K562 treated with DMSO at 1 percent for 4 hours (cell line): ENCODE measurements around the gene GUCY2C. TPM values are rescaled to one million over a fixed set of nuclear protein-coding genes. Genes with fewer than 3 reads are reported as not detected.

ENCODE experiments used
- total RNA-seq: library from RNA; unstranded; fragments of 300-600 nt; gene quantifications from 2 replicates; pipeline ENCODE4 v1.2.3, GENCODE V29; 2022; ENCODE audit not compliant: insufficient read depth

Gene GUCY2C
- not detected in 2 replicates for total RNA-seq

DNA sequence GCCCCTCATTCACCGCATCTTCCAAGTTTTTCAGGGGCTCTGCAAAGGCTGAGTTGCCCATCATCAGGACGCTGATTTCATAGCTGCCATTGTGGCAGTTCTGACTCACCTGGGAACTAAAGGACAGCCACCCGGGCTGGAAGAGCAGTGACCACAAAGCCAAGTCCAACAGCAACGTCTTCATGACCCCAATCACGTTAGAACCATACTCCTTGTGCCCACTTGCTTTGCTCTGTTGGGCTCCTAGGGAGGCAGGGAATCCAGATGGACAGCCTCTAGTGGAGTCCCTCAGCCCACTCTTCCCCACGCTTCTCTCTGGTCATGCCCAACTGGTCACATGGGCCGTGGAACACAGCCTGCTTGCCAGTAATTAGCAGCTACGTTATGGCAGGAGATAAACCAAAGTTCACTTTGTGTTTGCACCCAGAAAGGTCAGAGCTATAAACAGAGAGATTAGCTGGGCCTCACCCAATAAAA, at the start of gene GUCY2C:
Gene GUCY2C, minus strand, starts transcription at position 335 of the 477 bp plus-strand sequence. Its CDS starts 151 bp downstream, at position 184.

DNA sequence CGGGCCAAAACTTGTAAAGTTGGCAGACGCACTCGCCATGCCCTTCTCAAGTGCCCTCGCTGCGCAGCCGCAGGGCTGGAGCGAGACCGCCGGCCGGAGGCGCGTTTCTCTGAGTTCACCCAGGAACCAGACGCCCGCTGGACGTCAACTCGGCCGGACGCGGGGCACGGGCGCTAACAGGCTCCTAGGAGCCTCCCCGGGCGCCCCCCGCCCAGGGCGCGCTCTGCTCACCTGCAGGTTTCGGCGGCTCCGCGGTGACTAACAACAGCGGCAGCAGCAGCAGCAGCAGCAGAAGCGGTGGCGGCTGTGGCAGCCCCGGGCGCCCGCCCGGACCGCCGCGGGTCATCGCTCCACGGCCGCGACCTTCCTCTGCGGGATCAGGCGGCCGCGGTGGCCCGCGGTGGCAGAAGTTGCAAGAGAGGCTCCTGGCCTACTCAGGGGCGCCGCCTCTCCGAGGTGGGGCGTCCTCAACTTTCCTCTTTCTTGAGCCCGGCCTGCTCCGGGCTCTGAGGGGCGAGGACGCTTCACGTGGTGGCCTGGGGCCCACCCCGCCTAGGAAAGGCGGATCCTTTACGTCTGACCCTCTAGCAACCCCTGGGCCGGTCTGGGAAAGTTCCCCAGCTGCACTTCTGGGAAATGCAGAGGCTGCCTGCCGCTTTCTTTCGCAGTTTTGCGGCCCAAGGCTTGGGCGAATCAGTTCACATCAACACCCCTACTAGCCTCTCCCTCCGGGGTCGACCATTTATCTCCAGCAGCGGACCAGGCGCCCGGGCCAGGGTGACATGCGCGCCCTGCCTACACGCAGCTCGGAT, 128.8 kb downstream of the GUCY2C start, which contains the start of gene PLBD1:
Gene PLBD1, minus strand, starts transcription at position 533 of the 812 bp plus-strand sequence. Its CDS starts 187 bp downstream, at position 346.

Other genes starting within 250 kb of the GUCY2C start
- 10.2 and 14.2 TPM in 2 replicates for gene PLBD1, start 128.7 kb downstream of the GUCY2C start, total RNA-seq
- 20.9 and 27.1 TPM in 2 replicates for gene WBP11, start 106.9 kb upstream of the GUCY2C start, total RNA-seq
- gene C12orf60, start 107.1 kb upstream of the GUCY2C start, total RNA-seq, result 1.1 and 1.5 TPM in 2 replicates
- gene SMCO3, start 117.6 kb upstream of the GUCY2C start, total RNA-seq, result not detected in 2 replicates
- not detected in 2 replicates for gene ART4, start 146.9 kb upstream of the GUCY2C start, total RNA-seq
- not detected in 2 replicates for gene MGP, start 189.3 kb upstream of the GUCY2C start, total RNA-seq
- not detected in 2 replicates for gene ERP27, start 241.9 kb upstream of the GUCY2C start, total RNA-seq